ENCODE data around the gene CNTD1.

The CNTD1 gene

DNA sequence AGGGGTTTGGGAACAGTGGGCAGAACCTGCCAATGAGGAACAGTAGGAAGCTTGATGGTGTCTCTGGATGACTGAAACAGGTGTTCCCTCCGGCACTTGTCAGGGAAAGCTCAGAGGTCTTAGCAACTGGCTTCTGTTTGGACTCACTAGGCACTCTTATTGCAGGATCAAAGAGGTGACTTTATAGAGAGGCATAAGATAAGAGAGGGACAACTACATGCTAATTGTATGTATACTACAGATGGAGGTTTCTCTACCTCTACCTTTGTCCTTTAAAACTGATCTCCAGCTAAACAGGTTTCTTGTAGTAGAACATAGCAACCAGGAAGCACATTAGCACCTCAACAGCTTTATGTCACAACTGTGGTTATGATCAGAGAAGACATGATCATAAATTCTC lies 7.6 kb downstream of the CNTD1 start:
- DNase-seq = no peak

GRCh38 chr17:42809250-42809649 lies 10.6 kb downstream of the CNTD1 start:
- DNase-seq = no peak

GRCh38 chr17:42814633-42815399 lies 16.2 kb downstream of the CNTD1 start:
- no peak for DNase-seq

DNA sequence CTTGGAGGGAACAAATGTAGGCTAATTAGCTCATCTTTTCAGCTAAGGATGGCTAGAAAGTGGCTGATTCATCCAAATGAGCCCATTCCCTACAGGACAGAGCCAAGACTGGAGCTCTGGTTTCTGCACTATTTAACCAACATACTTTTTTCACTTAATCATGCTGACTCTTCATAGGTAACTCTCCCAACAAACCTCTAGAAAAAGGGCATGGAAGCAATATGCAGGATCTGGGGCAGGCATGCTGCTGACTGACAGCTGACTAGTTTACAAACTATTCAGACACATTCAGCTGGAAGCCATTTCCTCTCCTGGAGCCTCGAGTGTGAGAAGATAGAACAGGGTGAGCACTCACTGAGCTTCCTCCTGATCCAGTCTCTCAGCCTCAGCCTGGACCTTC lies 19.2 kb downstream of the CNTD1 start:
- DNase-seq = no peak

- DNase-seq = no peak
Measured at GRCh38 chr17:42818379-42818778, 19.7 kb downstream of the CNTD1 start.

- peak; percentile 34 for DNase-seq
Measured at GRCh38 chr17:42819939-42820535, 21.4 kb downstream of the CNTD1 start.

DNA sequence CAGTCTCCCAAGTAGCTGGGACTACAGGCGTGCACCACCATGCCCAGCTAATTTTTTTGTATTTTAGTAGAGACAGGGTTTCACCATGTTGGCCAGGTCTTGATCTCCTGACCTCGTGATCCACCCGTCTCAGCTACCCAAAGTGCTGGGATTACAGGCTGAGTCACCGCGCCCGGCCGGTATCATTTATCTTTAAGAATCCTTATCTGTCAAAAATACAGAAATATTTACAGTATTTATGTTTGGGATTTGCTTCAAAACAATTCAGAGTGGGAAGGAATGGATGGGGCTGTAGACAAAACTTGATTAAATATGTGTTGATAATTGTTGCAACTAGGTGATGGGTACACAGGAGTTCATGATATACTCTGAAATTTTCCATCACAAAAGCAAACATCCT lies 22.5 kb downstream of the CNTD1 start:
- no peak for DNase-seq

GRCh38 chr17:42827472-42827871 lies 28.8 kb downstream of the CNTD1 start:
- DNase-seq = no peak

- no peak for DNase-seq
Measured at GRCh38 chr17:42830971-42831370, 32.3 kb downstream of the CNTD1 start.

GRCh38 chr17:42832213-42832933 lies 33.7 kb downstream of the CNTD1 start:
- no peak for DNase-seq

DNA sequence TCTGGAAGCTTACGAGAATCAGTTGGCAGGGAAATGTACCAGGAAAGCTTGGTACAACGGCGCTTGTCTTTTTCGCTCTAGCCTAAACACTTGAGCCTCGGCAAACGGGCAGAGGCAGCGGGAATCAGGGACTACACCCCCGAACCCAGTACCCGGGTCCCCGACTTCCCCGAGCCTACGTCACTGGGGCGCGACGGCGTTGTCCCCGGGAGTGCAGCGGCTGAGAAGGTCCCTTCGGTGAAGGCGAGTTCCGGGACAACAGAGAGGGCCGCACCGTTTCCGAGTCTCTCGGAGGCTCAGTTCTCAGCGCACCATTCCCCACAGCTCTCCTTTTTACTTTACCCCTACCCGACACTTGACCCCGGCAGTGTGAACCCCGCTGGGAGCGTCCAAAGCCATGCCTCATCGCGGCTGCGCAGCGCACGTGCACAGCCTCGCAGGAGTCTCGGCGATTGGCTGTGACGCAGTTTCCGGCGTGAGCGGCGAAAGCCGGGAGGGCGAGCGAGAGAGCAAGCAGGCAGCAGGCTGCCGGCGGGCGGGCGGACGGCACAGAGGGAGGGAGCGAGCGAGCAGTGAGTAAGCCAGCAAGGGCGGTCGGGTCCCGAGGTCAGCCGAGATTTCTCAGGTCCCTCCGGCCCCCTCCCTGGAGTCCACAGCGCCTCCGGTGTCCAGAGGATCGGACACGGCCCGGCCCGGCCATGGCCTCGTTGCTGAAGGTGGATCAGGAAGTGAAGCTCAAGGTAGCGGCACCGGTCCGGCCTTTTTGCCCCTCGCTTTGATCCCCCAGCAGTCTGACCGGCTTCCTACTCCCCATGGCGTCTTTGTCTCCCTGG lies 34.5 kb downstream of the CNTD1 start, which contains the start of gene PSME3:
PSME3 (plus strand) TSS at position 464 of the 833 bp plus-strand sequence; CDS start at position 699, 235 bp downstream.
- DNase-seq = peak; percentile 87

GRCh38 chr17:42833767-42834422 lies 35.2 kb downstream of the CNTD1 start:
- DNase-seq = no peak

- no peak for DNase-seq
Measured at GRCh38 chr17:42835732-42836131, 37.1 kb downstream of the CNTD1 start.

GRCh38 chr17:42841975-42842685 lies 43.5 kb downstream of the CNTD1 start:
- DNase-seq = no peak

DNA sequence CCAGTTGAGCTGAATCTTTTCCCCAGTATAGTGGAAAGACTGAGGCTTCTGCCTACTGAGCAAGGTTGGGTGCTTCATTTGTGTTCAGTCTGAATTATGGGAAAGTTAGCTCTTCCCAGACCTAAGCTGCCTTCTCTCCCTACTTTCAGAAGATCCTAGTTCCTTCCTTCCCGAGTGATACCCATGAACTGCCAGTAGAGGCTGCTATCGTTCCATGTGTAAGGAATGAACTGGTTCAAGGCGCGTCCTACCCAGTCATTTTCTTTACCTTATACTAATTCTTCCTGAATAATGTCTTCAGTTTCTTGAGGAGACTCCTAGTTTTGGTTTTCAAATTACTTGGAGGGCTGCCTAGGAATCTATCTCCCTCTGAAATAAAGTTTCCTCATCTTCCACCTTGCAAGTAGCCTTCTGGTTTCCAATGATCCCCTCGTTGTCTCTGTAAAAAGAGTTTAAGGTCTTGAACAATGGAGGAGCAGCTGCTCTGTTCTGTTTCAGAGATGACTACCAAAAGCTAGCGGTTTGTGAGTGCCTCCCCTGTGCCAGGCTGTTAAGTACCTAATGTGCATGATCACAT lies 44.8 kb downstream of the CNTD1 start:
- no peak for DNase-seq

- DNase-seq = no peak
Measured at GRCh38 chr17:42844271-42844670, 45.6 kb downstream of the CNTD1 start, which contains the start of gene AOC2. TSS of gene AOC2 (plus strand) at chr17:42844580. CDS start at chr17:42844627, 47 bp downstream.

DNA sequence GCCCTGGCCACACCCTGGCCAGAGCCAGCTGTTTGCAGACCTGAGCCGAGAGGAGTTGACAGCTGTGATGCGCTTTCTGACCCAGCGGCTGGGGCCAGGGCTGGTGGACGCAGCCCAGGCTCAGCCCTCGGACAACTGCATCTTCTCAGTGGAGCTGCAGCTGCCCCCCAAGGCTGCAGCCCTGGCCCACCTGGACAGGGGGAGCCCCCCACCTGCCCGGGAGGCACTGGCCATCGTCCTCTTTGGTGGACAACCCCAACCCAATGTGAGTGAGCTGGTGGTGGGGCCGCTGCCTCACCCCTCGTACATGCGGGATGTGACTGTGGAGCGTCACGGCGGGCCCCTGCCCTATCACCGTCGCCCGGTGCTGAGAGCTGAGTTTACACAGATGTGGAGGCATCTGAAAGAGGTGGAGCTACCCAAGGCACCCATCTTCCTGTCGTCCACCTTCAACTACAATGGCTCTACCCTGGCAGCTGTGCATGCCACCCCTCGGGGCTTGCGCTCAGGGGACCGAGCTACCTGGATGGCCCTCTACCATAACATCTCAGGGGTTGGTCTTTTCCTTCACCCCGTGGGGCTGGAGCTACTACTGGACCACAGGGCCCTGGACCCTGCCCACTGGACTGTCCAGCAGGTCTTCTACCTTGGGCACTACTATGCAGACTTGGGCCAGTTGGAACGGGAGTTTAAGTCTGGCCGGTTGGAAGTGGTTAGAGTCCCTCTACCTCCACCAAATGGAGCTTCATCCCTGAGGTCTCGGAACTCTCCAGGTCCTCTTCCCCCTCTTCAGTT lies 46.3 kb downstream of the CNTD1 start:
- no peak for DNase-seq

- no peak for DNase-seq
Measured at GRCh38 chr17:42845556-42845917, 46.9 kb downstream of the CNTD1 start.

- no peak for DNase-seq
Measured at GRCh38 chr17:42845918-42846593, 47.4 kb downstream of the CNTD1 start.

All from central memory CD4-positive, alpha-beta T cell (primary cell).